IMR-90 (cell line): ENCODE data around the gene TTC7B.

Source experiments
- BHLHE40 ChIP-seq: fragments of 150-350 bp; IDR thresholded peaks from 2 replicates; pipeline ENCODE4 v1.6.1; 2016; ENCODE audit warnings: mild to moderate bottlenecking, low read depth, low read length
- ELK1 ChIP-seq: fragments of 150-350 bp; IDR thresholded peaks from 2 replicates; pipeline ENCODE4 v1.6.1; 2016; ENCODE audit warnings: low read depth, mild to moderate bottlenecking, low read length, moderate library complexity, borderline replicate concordance
- MXI1 ChIP-seq: IDR thresholded peaks from 2 replicates; pipeline ENCODE4 v1.6.1; 2012; ENCODE audit warnings: low read depth, mild to moderate bottlenecking, low read length, moderate library complexity, borderline replicate concordance
- POLR2A ChIP-seq: IDR thresholded peaks from 2 replicates; pipeline ENCODE4 v1.6.1; 2012; ENCODE audit warnings: mild to moderate bottlenecking, low read depth, low read length
- RAD21 ChIP-seq: IDR thresholded peaks from 2 replicates; pipeline ENCODE4 v1.6.1; 2012; ENCODE audit warnings: low read length, improper control_type of control experiment
- RCOR1 ChIP-seq: IDR thresholded peaks from 2 replicates; pipeline ENCODE4 v1.6.1; 2012; ENCODE audit warnings: mild to moderate bottlenecking, low read length, improper control_type of control experiment; ENCODE audit not compliant: insufficient replicate concordance
- SMC3 ChIP-seq: fragments of 150-350 bp; IDR thresholded peaks from 2 replicates; pipeline ENCODE4 v1.6.1; 2016; ENCODE audit warnings: low read depth, mild to moderate bottlenecking, antibody characterized with exemption, low read length, moderate library complexity
- TF ChIP-seq, protein P1 (sequence below): conservative IDR thresholded peaks from 2 replicates; pipeline ENCODE4 v1.5.1; 2012; ENCODE audit warnings: mild to moderate bottlenecking, low read depth, low read length, improper control_type of control experiment

GRCh38 chr14:90555126-90556011, 260.9 kb downstream of the TTC7B start:
- TF ChIP-seq, protein P1, sequence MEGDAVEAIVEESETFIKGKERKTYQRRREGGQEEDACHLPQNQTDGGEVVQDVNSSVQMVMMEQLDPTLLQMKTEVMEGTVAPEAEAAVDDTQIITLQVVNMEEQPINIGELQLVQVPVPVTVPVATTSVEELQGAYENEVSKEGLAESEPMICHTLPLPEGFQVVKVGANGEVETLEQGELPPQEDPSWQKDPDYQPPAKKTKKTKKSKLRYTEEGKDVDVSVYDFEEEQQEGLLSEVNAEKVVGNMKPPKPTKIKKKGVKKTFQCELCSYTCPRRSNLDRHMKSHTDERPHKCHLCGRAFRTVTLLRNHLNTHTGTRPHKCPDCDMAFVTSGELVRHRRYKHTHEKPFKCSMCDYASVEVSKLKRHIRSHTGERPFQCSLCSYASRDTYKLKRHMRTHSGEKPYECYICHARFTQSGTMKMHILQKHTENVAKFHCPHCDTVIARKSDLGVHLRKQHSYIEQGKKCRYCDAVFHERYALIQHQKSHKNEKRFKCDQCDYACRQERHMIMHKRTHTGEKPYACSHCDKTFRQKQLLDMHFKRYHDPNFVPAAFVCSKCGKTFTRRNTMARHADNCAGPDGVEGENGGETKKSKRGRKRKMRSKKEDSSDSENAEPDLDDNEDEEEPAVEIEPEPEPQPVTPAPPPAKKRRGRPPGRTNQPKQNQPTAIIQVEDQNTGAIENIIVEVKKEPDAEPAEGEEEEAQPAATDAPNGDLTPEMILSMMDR = no peak
- TF ChIP-seq MXI1 (no peak), RAD21 (no peak), SMC3 (no peak), POLR2A (no peak), RCOR1 (no peak), ELK1 (no peak), BHLHE40 (no peak)
